HCT116 (cell line): ENCODE data around the gene TMPRSS11A. TPM values are rescaled to one million over a fixed set of nuclear protein-coding genes. Genes with fewer than 3 reads are reported as not detected.

Source experiments
- ATAC-seq: fragments of 200-7000 bp; cut with Tn5 transposase; 2 replicates; pipeline ENCODE4 v1.9.1; 2020; ENCODE audit warnings: mild to moderate bottlenecking, moderate library complexity
- BruUV-seq: library from RNA; stranded (reverse); fragments of 400-500 nt; replicated peaks from 2 replicates; lab custom pipeline; 2021; lab: Mats Ljungman, UMichigan
- CTCF ChIA-PET: fragments of 300-600 bp; sonication (Branson Sonifier 250); formaldehyde crosslinking; loops from one replicate; lab custom pipeline; 2021; ENCODE audit warnings: antibody characterized with exemption; lab: Charles Lee
- POLR2A ChIA-PET: fragments of 300-600, 350-600 bp; sonication (Branson Sonifier 250); formaldehyde crosslinking; loops from one replicate; lab custom pipeline; 2021; ENCODE audit warnings: antibody characterized with exemption; lab: Charles Lee
- RAD21 ChIA-PET, 2 experiments: fragments of 300-600 bp; sonication (Branson Sonifier 250); formaldehyde crosslinking; loops; one replicate each; lab custom pipeline; 2023; ENCODE audit warnings: low total read pairs in 2 of 2; ENCODE audit not compliant: uncharacterized antibody in 2 of 2, unreplicated experiment in 2 of 2, low non-redundant PET in 1 of 2; lab: Charles Lee
- DNase-seq: peaks from one replicate; pipeline ENCODE4 v3.0.0-alpha.2; 2010; ENCODE audit warnings: low read depth, low spot score
- H2AFZ ChIP-seq: fragments of 200-600 bp; shearing (Covaris generic), sonication (generic); 2 replicates; pipeline ENCODE4 v1.6.1; 2017; ENCODE audit warnings: low read depth, mixed run types, mixed read lengths, antibody characterized with exemption, low read length; ENCODE audit not compliant: poor library complexity, severe bottlenecking
- H3K27ac ChIP-seq: 2 replicates; pipeline ENCODE4 v1.5.1; 2012; ENCODE audit warnings: low read depth, low read length
- H3K27me3 ChIP-seq: fragments of 200-600 bp; sonication (generic); 2 replicates; pipeline ENCODE4 v1.6.1; 2016; ENCODE audit warnings: mixed run types, low read length, mixed read lengths; ENCODE audit not compliant: insufficient read depth
- H3K36me3 ChIP-seq, 2 experiments: fragments of 200-500 bp in 1 of 2; fragments of 200-600 bp in 1 of 2; sonication (Bioruptor generic) in 1 of 2; sonication (generic) in 1 of 2; 2 replicates each; pipeline versions ENCODE4 v1.5.1 to v1.6.1; 2014 to 2016; ENCODE audit warnings: low read length in 2 of 2, inconsistent platforms in 1 of 2, mixed read lengths in 1 of 2, mixed run types in 1 of 2; ENCODE audit not compliant: insufficient read depth in 2 of 2, control insufficient read depth in 1 of 2
- H3K4me1 ChIP-seq, 2 experiments: fragments of 200-600 bp in 1 of 2; sonication (generic) in 1 of 2; 2 replicates each; pipeline versions ENCODE4 v1.5.1 to v1.6.1; 2012 to 2017; ENCODE audit warnings: low read length in 2 of 2, inconsistent platforms in 1 of 2, mild to moderate bottlenecking in 1 of 2, mixed read lengths in 1 of 2, mixed run types in 1 of 2, moderate library complexity in 1 of 2; ENCODE audit not compliant: insufficient read depth in 2 of 2, control insufficient read depth in 1 of 2
- H3K4me2 ChIP-seq: fragments of 200-600 bp; sonication (generic); 2 replicates; pipeline ENCODE4 v1.6.1; 2017; ENCODE audit warnings: mixed run types, low read length, mixed read lengths
- H3K4me3 ChIP-seq, 2 experiments: fragments of 200-600 bp in 1 of 2; sonication (generic) in 1 of 2; replicated peaks in 1 of 2; 2 replicates each; pipeline ENCODE4 v1.5.1; 2011 to 2016; ENCODE audit warnings: low read length in 2 of 2, control low read depth in 1 of 2, low read depth in 1 of 2, mild to moderate bottlenecking in 1 of 2, mixed read lengths in 1 of 2, mixed run types in 1 of 2
- H3K79me2 ChIP-seq: fragments of 200-600 bp; sonication (generic); 2 replicates; pipeline ENCODE4 v1.6.1; 2017; ENCODE audit warnings: mild to moderate bottlenecking, mixed run types, low read length, moderate library complexity, mixed read lengths; ENCODE audit not compliant: insufficient read depth
- H3K9ac ChIP-seq: fragments of 200-600 bp; sonication (generic); 2 replicates; pipeline ENCODE4 v1.6.1; 2016; ENCODE audit warnings: low read length, mixed read lengths
- H3K9me2 ChIP-seq: fragments of 200-600 bp; sonication (generic), shearing (Covaris generic); 2 replicates; pipeline ENCODE4 v1.6.1; 2017; ENCODE audit warnings: mixed run types, mild to moderate bottlenecking, moderate library complexity; ENCODE audit not compliant: insufficient read depth
- H3K9me3 ChIP-seq, 2 experiments: fragments of 200-500 bp in 1 of 2; fragments of 200-600 bp in 1 of 2; sonication (Bioruptor generic) in 1 of 2; sonication (generic) in 1 of 2; 2 replicates each; pipeline ENCODE4 v1.6.1; 2014 to 2017; ENCODE audit warnings: low read length in 2 of 2, mixed read lengths in 2 of 2, inconsistent platforms in 1 of 2, low read depth in 1 of 2, mild to moderate bottlenecking in 1 of 2, mixed run types in 1 of 2, moderate library complexity in 1 of 2; ENCODE audit not compliant: control insufficient read depth in 1 of 2, insufficient read depth in 1 of 2
- H4K20me1 ChIP-seq: fragments of 200-600 bp; sonication (generic), shearing (Covaris generic); 2 replicates; pipeline ENCODE4 v1.6.1; 2017; ENCODE audit warnings: mixed run types, mild to moderate bottlenecking, moderate library complexity; ENCODE audit not compliant: insufficient read depth
- CBX3 ChIP-seq: IDR thresholded peaks from 2 replicates; pipeline ENCODE4 v1.6.1; 2012; ENCODE audit warnings: low read depth
- CEBPB ChIP-seq: IDR thresholded peaks from 2 replicates; pipeline ENCODE4 v1.6.1; 2012; ENCODE audit warnings: low read depth
- EGR1 ChIP-seq: IDR thresholded peaks from 2 replicates; pipeline ENCODE4 v1.6.1; 2012; ENCODE audit warnings: low read depth
- JUND ChIP-seq: IDR thresholded peaks from 2 replicates; pipeline ENCODE4 v1.6.1; 2012
- POLR2A ChIP-seq: IDR thresholded peaks from 2 replicates; pipeline ENCODE4 v1.7.0; 2011; ENCODE audit warnings: borderline replicate concordance; ENCODE audit not compliant: insufficient read depth, insufficient read length; ENCODE audit errors: extremely low read depth
- RAD21 ChIP-seq: IDR thresholded peaks from 2 replicates; pipeline ENCODE4 v1.6.1; 2012; ENCODE audit warnings: low read depth, mild to moderate bottlenecking
- SIN3A ChIP-seq: IDR thresholded peaks from 2 replicates; pipeline ENCODE4 v1.6.1; 2012; ENCODE audit warnings: low read depth
- SP1 ChIP-seq: IDR thresholded peaks from 2 replicates; pipeline ENCODE4 v1.6.1; 2012; ENCODE audit warnings: low read depth
- ZFX ChIP-seq: fragments of 450-650 bp; IDR thresholded peaks from 2 replicates; pipeline ENCODE4 v1.6.1; 2017
- intact Hi-C: fragments of 100-400 bp; cut with micrococcal nuclease; formaldehyde crosslinking; loops from 2 replicates; pipeline ENCODE4 v1.10.0; 2022
- total RNA-seq: library from RNA; stranded (reverse); gene quantifications from one replicate; pipeline ENCODE4 v1.2.1, GENCODE V29; 2021; ENCODE audit not compliant: unreplicated experiment
- TF ChIP-seq, protein P1 (sequence below): IDR thresholded peaks from 2 replicates; pipeline ENCODE4 v1.6.1; 2012; ENCODE audit warnings: low read depth
- TF ChIP-seq, protein P2 (sequence below): IDR thresholded peaks from 2 replicates; pipeline ENCODE4 v1.6.1; 2012
- TF ChIP-seq, protein P3 (sequence below): IDR thresholded peaks from 2 replicates; pipeline ENCODE4 v1.6.1; 2011; ENCODE audit warnings: mild to moderate bottlenecking, low read length, moderate library complexity; ENCODE audit not compliant: insufficient replicate concordance; ENCODE audit errors: extremely low read depth
- TF ChIP-seq, protein P4 (sequence below): IDR thresholded peaks from 2 replicates; pipeline ENCODE4 v1.6.1; 2012
- TF ChIP-seq, protein P5 (sequence below), 3 experiments: fragments of 200-600 bp in 1 of 3; sonication (generic) in 1 of 3; IDR thresholded peaks in 2 of 3; conservative IDR thresholded peaks in 1 of 3; 2 replicates each; pipeline ENCODE4 v1.5.1; 2012 to 2017; ENCODE audit warnings: low read depth in 2 of 3, low read length in 2 of 3, antibody characterized with exemption in 1 of 3, borderline replicate concordance in 1 of 3, control low read depth in 1 of 3, mild to moderate bottlenecking in 1 of 3, mixed read lengths in 1 of 3, mixed run types in 1 of 3, moderate library complexity in 1 of 3; ENCODE audit not compliant: insufficient read depth in 1 of 3

TMPRSS11A gene
- total RNA-seq, 1 experiment from 2014 or later, result not detected

DNA sequence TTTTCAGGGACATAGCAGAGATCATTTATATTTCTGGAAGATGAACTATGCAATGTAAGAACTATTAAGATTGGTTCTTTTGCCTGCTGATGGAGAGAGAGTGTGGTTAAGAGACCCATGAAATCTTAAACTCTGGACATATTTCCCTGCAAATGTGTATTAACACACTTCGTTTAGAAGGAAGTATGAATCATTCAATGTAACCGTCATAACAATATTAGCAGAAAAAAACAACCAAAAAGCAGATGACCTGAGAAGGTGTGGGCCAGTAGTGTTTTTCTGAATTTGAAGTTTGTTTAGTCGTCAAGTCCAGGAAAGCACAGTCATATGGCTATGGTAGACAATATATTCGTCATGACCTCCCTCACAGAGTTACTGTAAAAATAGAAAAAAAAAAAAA is 77.0 kb downstream of the TMPRSS11A start (continued):
- TF ChIP-seq EGR1 (no peak), CEBPB (no peak), POLR2A (no peak), ZFX (no peak), RAD21 (no peak)
- TF ChIP-seq, protein P1, sequence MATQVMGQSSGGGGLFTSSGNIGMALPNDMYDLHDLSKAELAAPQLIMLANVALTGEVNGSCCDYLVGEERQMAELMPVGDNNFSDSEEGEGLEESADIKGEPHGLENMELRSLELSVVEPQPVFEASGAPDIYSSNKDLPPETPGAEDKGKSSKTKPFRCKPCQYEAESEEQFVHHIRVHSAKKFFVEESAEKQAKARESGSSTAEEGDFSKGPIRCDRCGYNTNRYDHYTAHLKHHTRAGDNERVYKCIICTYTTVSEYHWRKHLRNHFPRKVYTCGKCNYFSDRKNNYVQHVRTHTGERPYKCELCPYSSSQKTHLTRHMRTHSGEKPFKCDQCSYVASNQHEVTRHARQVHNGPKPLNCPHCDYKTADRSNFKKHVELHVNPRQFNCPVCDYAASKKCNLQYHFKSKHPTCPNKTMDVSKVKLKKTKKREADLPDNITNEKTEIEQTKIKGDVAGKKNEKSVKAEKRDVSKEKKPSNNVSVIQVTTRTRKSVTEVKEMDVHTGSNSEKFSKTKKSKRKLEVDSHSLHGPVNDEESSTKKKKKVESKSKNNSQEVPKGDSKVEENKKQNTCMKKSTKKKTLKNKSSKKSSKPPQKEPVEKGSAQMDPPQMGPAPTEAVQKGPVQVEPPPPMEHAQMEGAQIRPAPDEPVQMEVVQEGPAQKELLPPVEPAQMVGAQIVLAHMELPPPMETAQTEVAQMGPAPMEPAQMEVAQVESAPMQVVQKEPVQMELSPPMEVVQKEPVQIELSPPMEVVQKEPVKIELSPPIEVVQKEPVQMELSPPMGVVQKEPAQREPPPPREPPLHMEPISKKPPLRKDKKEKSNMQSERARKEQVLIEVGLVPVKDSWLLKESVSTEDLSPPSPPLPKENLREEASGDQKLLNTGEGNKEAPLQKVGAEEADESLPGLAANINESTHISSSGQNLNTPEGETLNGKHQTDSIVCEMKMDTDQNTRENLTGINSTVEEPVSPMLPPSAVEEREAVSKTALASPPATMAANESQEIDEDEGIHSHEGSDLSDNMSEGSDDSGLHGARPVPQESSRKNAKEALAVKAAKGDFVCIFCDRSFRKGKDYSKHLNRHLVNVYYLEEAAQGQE, result no peak
- TF ChIP-seq, protein P2, sequence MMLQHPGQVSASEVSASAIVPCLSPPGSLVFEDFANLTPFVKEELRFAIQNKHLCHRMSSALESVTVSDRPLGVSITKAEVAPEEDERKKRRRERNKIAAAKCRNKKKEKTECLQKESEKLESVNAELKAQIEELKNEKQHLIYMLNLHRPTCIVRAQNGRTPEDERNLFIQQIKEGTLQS, result no peak
- TF ChIP-seq, protein P3, sequence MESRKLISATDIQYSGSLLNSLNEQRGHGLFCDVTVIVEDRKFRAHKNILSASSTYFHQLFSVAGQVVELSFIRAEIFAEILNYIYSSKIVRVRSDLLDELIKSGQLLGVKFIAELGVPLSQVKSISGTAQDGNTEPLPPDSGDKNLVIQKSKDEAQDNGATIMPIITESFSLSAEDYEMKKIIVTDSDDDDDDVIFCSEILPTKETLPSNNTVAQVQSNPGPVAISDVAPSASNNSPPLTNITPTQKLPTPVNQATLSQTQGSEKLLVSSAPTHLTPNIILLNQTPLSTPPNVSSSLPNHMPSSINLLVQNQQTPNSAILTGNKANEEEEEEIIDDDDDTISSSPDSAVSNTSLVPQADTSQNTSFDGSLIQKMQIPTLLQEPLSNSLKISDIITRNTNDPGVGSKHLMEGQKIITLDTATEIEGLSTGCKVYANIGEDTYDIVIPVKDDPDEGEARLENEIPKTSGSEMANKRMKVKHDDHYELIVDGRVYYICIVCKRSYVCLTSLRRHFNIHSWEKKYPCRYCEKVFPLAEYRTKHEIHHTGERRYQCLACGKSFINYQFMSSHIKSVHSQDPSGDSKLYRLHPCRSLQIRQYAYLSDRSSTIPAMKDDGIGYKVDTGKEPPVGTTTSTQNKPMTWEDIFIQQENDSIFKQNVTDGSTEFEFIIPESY, result no peak

DNA sequence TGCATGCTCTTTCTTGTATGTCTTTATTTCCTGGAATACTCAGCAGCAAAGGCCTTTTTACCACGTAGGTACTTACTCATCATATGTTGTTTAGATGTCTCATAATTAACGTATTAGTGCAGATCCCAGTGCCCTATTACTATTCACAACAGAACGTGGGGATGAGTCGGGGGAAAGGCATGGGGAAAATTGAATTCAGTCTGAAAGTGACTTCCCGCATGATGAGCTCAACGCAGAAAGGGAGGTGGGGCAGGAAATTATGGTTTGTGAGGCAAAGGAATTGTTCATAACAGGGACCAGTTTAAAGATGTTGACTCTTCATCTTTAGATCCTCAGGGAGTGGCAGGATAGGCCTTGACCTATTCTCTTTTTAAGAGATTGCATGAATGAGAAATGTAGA is 77.5 kb downstream of the TMPRSS11A start:
- Histone ChIP-seq H3K4me2 (peak overlapping the region; percentile 63), H2AFZ (peak overlapping the region; percentile 93), H3K27me3 (no peaks in the 10 kb centered on the region), H3K9me2 (no peaks in the 10 kb centered on the region), H3K79me2 (no peaks in the 10 kb centered on the region), H3K4me1 (peaks cover 4 to 13% of the 10 kb centered on the region in 2 experiments; a peak in 3 of 4 replicates), H3K4me3 (peak overlapping the region in 1 of 2 experiments; percentile 16; a peak in 1 of 4 replicates), H3K9me3 (no peaks in the 10 kb centered on the region), H3K27ac (no peak overlapping the region), H3K36me3 (no peaks in the 10 kb centered on the region), H4K20me1 (no peaks in the 10 kb centered on the region), H3K9ac (peak overlapping the region; percentile 19; the same call in 1 of the 2 replicates)
- no TSS peak for BruUV-seq
- intact Hi-C loops, result no loop called here
- ChIA-PET RAD21 (no interaction called here), CTCF (no interaction called here), POLR2A (no interaction called here)
- ATAC-seq (peak; percentile 60; the same call in 1 of the 2 replicates), DNase-seq (peak; percentile 35)
- TF ChIP-seq ZFX, result no peak
- TF ChIP-seq CBX3, result no peak
- TF ChIP-seq, protein P4, sequence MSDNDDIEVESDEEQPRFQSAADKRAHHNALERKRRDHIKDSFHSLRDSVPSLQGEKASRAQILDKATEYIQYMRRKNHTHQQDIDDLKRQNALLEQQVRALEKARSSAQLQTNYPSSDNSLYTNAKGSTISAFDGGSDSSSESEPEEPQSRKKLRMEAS, result 0 out of 2 replicates have a peak, but pooled peaks have one; percentile 8
- TF ChIP-seq, protein P5, sequence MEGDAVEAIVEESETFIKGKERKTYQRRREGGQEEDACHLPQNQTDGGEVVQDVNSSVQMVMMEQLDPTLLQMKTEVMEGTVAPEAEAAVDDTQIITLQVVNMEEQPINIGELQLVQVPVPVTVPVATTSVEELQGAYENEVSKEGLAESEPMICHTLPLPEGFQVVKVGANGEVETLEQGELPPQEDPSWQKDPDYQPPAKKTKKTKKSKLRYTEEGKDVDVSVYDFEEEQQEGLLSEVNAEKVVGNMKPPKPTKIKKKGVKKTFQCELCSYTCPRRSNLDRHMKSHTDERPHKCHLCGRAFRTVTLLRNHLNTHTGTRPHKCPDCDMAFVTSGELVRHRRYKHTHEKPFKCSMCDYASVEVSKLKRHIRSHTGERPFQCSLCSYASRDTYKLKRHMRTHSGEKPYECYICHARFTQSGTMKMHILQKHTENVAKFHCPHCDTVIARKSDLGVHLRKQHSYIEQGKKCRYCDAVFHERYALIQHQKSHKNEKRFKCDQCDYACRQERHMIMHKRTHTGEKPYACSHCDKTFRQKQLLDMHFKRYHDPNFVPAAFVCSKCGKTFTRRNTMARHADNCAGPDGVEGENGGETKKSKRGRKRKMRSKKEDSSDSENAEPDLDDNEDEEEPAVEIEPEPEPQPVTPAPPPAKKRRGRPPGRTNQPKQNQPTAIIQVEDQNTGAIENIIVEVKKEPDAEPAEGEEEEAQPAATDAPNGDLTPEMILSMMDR (IDR thresholded peaks at IDR 0.05 in 2 of 3, conservative IDR thresholded peaks at IDR 0.05 in 1 of 3; ENCODE audit: borderline replicate concordance in 1 of 3, insufficient read depth in 1 of 3, low read depth in 2 of 3, low read length in 2 of 3), result no peak
- TF ChIP-seq, protein P2, result no peak
- no peak for TF ChIP-seq EGR1
- peak; percentile 45; the same call in 1 of the 2 replicates for TF ChIP-seq SP1
- no peak for TF ChIP-seq RAD21
- peak; percentile 42; the same call in 1 of the 2 replicates for TF ChIP-seq JUND
- TF ChIP-seq, protein P3, result no peak
- TF ChIP-seq SIN3A, result no peak
